Spleen (tissue), 7 donors: ENCODE data around the gene PARP11.

Experiments used
- POLR2A ChIP-seq, 3 donors: fragments of 450-650 bp; IDR thresholded peaks; one replicate each; pipeline ENCODE4 v1.5.1; 2017; ENCODE audit warnings: antibody characterized with exemption in 3 of 3, mild to moderate bottlenecking in 1 of 3
- POLR2AphosphoS5 ChIP-seq, 3 donors: sonication (generic); formaldehyde crosslinking; IDR thresholded peaks; one replicate each; pipeline ENCODE4 v1.5.1; 2017; ENCODE audit warnings: antibody characterized with exemption in 3 of 3
- TF ChIP-seq, protein P1 (sequence below), 11 experiments: fragments of 200-600 bp in 7 of 11; fragments of 450-650 bp in 4 of 11; sonication (generic) in 4 of 11; IDR thresholded peaks in 8 of 11; conservative IDR thresholded peaks in 3 of 11; 1 replicate in 7 of 11; 2 replicates in 4 of 11; pipeline versions ENCODE4 v1.4.0 to v1.8.0; 2016 to 2021; ENCODE audit warnings: antibody characterized with exemption in 11 of 11, inconsistent platforms in 4 of 11, mild to moderate bottlenecking in 1 of 11
- donor health status: DM: no; HTN: no; CAD: no; lungs with moderate emphysema.
- donor health status: DM: no; HTN: no; CAD: no.
- donor health status: DM: no; HTN: no; CAD: no.

DNA sequence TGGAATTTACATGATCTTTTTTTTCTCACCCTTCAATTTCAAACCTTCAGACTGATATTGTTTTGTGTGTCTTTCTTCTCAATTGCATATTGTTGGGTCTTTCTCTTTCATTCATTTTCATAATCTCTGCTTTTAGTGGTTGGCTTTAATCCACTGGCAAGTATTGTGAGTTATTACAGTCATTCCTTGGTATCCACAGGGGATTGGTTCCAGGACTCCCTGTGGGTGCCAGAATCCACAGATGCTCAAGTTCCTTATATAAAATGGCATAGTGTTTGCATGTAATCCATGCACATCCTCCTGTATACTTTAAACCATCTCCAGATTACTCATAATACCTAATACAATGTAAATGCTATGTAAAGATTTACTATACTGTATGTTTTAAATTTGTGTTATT, 29.7 kb upstream of the PARP11 start:
- TF ChIP-seq, protein P1, sequence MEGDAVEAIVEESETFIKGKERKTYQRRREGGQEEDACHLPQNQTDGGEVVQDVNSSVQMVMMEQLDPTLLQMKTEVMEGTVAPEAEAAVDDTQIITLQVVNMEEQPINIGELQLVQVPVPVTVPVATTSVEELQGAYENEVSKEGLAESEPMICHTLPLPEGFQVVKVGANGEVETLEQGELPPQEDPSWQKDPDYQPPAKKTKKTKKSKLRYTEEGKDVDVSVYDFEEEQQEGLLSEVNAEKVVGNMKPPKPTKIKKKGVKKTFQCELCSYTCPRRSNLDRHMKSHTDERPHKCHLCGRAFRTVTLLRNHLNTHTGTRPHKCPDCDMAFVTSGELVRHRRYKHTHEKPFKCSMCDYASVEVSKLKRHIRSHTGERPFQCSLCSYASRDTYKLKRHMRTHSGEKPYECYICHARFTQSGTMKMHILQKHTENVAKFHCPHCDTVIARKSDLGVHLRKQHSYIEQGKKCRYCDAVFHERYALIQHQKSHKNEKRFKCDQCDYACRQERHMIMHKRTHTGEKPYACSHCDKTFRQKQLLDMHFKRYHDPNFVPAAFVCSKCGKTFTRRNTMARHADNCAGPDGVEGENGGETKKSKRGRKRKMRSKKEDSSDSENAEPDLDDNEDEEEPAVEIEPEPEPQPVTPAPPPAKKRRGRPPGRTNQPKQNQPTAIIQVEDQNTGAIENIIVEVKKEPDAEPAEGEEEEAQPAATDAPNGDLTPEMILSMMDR (IDR thresholded peaks at IDR 0.05 in 8 of 11, conservative IDR thresholded peaks at IDR 0.05 in 3 of 11): no peak
- TF ChIP-seq POLR2A (IDR thresholded peaks at IDR 0.05) (no peak), POLR2AphosphoS5 (IDR thresholded peaks at IDR 0.05) (no peak)
